ENCODE results near the gene MAPK7.

The MAPK7 gene

DNA sequence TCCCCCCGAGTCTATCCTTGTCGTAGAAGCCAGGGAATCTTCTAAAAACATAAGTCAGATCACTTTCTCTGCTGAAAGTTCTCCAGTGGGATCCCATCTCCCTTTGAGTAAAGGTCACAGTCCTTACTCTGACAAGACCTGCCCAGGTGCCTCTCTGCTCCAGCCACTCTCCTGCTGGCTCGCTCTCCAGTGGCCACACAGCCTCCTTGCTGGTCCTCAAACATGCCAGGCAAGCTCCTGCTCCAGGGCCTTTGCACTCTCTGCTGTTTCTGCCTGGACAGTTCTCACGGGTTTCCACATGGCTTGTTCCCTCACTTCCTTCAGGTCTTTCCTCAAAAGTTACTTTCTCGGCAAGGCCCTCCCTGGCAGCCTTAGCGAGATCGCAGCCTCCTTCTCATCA is 19.1 kb upstream of the MAPK7 start:
- H3K27ac ChIP-seq: no peak overlapping the region
- TF ChIP-seq, protein P1, sequence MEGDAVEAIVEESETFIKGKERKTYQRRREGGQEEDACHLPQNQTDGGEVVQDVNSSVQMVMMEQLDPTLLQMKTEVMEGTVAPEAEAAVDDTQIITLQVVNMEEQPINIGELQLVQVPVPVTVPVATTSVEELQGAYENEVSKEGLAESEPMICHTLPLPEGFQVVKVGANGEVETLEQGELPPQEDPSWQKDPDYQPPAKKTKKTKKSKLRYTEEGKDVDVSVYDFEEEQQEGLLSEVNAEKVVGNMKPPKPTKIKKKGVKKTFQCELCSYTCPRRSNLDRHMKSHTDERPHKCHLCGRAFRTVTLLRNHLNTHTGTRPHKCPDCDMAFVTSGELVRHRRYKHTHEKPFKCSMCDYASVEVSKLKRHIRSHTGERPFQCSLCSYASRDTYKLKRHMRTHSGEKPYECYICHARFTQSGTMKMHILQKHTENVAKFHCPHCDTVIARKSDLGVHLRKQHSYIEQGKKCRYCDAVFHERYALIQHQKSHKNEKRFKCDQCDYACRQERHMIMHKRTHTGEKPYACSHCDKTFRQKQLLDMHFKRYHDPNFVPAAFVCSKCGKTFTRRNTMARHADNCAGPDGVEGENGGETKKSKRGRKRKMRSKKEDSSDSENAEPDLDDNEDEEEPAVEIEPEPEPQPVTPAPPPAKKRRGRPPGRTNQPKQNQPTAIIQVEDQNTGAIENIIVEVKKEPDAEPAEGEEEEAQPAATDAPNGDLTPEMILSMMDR (IDR thresholded peaks at IDR 0.05): no peak
- TF ChIP-seq ZFX (IDR thresholded peaks at IDR 0.05; ENCODE audit: borderline replicate concordance): no peak

DNA sequence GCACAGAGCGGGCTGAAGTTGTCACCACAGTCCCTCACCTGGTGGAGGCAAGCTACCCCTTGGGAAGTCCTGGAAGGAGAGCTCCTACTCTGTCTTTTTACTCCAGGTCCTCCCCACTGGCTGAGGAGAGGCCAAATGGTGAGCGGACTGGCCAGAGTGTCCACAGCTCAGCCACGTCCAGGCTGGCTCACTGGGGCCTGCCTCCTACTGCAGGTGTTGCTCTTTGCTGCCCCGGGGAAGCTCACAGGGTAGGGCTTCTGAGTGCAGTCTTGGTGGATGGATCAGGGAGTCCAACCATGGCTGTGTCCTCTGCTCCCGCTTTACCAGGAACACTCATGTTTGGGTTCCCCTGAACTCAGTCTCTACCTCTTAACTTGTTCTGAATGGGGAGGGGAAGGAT is 18.4 kb upstream of the MAPK7 start:
- no peak overlapping the region for H3K27ac ChIP-seq
- no peak for TF ChIP-seq ZFX (IDR thresholded peaks at IDR 0.05; ENCODE audit: borderline replicate concordance)
- TF ChIP-seq, protein P1 (IDR thresholded peaks at IDR 0.05): no peak

DNA sequence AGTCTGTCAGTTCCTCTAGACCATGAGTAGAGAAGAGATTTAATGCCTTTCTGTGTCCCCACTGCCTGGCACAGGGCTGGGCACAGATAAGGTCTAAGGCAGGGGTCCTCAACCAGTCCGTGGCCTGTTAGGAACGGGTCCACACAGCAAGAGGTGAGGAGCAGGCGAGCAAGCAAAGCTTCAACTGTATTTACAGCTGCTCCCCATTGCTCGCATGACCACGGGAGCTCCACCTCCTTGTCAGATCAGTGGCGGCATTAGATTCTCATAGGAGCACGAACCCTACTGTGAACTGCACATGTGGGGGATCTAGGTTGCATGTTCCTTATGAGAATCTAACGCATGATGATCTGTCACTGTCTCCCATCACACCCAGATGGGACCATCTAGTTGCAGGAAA is 17.5 kb upstream of the MAPK7 start:
- H3K27ac ChIP-seq: no peak overlapping the region
- TF ChIP-seq ZFX (IDR thresholded peaks at IDR 0.05; ENCODE audit: borderline replicate concordance): no peak
- TF ChIP-seq, protein P1 (IDR thresholded peaks at IDR 0.05): no peak

DNA sequence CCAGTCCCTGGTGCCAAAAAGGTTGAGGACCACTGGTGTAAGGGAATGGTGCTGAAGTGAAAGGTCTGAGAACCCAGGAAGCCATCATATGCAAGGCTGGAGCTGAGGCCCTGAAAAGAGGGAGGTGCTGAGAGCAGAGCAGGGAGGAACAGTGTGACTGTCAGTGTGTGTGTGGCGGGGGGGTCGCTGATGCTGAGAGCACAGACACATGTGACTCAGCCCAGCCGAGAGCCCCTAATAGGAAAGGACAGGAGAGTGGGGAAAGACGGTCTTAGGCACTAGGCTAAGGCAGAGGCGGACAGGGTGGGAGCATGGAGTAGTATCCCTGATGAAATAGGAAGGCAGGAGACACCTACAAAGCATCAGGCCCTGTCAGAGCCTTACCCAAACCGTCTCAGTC is 17.0 kb upstream of the MAPK7 start:
- H3K27ac ChIP-seq: no peak overlapping the region
- TF ChIP-seq ZFX (IDR thresholded peaks at IDR 0.05; ENCODE audit: borderline replicate concordance): no peak

DNA sequence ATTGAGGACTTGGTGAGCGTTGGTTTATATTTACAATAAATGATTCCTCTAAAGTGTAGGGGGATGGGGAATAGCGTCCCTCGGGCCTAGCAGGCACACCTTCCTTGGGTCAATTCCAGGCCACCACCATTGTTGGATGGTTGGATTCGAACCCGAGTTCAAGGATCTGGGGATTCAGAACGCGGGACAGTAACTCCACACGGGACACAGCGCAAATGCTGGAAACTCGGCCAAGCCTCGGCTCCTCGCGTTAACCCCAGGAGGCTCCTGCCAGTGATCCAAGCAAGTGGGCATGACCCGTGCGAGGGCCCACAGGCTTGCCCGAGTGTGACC is 16.4 kb upstream of the MAPK7 start:
- H3K27ac ChIP-seq: peak overlapping the region; percentile 72
- TF ChIP-seq, protein P1 (IDR thresholded peaks at IDR 0.05): no peak
- no peak for TF ChIP-seq ZFX (IDR thresholded peaks at IDR 0.05; ENCODE audit: borderline replicate concordance)

DNA sequence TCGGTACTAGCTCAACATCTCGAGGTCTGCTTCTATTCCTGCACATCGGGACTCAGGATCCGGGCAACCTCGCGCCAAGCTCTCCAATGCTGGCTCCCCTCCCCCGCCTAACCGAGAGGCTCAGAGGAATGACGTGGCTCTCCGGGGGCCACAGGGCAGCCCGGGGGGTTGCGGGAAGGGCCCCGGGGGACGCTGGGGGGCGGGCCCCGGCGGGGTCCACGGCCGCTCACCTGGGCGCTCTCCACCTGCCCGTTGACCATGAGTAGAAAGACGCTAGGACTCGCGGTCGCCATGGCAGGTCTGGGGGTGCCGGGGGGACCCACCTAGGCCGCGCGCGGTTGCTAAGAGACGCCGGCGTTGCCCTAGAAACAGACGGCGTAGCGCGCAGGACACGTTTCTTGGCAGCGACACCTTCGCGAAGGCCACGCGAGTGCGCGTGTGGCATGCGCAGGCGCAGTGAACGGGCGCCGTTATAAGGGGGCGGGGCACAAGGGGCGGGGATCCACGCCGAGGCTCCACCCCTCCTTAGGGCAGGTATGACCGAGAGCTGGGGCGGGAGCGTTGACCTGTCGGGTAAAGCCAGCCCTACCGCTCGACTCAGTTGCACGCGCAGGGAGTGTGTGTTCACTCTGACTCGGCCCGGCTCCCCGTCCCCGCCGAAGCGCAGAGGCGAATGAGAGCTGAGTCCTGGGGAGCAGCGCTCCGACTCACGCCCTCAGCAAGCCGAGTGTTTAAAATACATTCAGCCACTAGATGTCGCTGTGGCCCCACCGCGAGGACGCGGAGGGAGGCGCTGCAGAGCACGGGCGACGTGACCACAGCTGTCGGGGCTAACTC is 15.8 kb upstream of the MAPK7 start, which contains the start of gene B9D1:
Gene B9D1 (minus strand): TSS at position 447 of the 837 bp plus-strand sequence. CDS start 154 bp downstream, at position 293.
- peak within 1 kb of the TSS; percentile 72 for H3K27ac ChIP-seq

DNA sequence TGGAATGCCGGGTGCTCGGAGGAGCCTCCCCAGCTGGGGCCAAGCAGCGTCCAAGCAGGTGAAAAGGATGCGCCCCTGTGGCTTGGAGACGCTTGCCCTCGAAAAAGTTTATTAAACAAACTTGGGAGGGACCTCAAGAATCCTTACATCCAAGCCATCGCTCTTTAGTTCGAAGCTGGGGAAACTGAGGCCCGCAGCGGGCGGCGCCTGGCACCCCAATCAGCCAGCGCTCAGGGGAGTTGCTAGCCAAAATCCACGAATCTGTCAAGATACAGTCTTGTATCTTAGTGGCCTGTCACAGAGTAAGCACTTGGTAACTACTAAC is 15.2 kb upstream of the MAPK7 start:
- no peak for TF ChIP-seq ZFX (IDR thresholded peaks at IDR 0.05; ENCODE audit: borderline replicate concordance)
- TF ChIP-seq, protein P1 (IDR thresholded peaks at IDR 0.05): peak; percentile 78
- H3K27ac ChIP-seq: peak overlapping the region; percentile 72

More for the DNA sequence above, 15.8 kb upstream of the MAPK7 start, which contains the start of gene B9D1:
- TF ChIP-seq ZFX (IDR thresholded peaks at IDR 0.05; ENCODE audit: borderline replicate concordance): no peak
- TF ChIP-seq, protein P1 (IDR thresholded peaks at IDR 0.05): peak; percentile 98
